GM23338 (cell line): ENCODE results near the gene CYP26C1. TPM values are rescaled to one million over a fixed set of nuclear protein-coding genes. Genes with fewer than 3 reads are reported as not detected.

Experiments
- ATAC-seq: fragments of 200-7000 bp; cut with Tn5 transposase; 3 replicates; pipeline ENCODE4 v1.9.1; 2020
- DNase-seq: peaks from one replicate; pipeline ENCODE4 v3.0.0-alpha.2; 2015; ENCODE audit warnings: low spot score
- H2AFZ ChIP-seq: fragments of 200-600 bp; sonication (generic); 2 replicates; pipeline ENCODE4 v1.8.0; 2016; ENCODE audit warnings: antibody characterized with exemption, mild to moderate bottlenecking, moderate library complexity
- H3F3A ChIP-seq: fragments of 200-600 bp; sonication (generic); replicated peaks from 2 replicates; pipeline ENCODE4 v1.8.0; 2017; ENCODE audit warnings: antibody characterized with exemption, mixed run types, low read depth
- H3K27ac ChIP-seq: fragments of 200-600 bp; sonication (generic); 2 replicates; pipeline ENCODE4 v1.6.1; 2016; ENCODE audit warnings: low read depth
- H3K27me3 ChIP-seq: fragments of 200-600 bp; sonication (generic); 2 replicates; pipeline ENCODE4 v1.8.0; 2016; ENCODE audit warnings: mild to moderate bottlenecking, mixed run types, moderate library complexity; ENCODE audit not compliant: insufficient read depth
- H3K36me3 ChIP-seq: fragments of 200-600 bp; sonication (generic); 2 replicates; pipeline ENCODE4 v1.8.0; 2016; ENCODE audit warnings: mild to moderate bottlenecking; ENCODE audit not compliant: insufficient read depth
- H3K4me1 ChIP-seq: fragments of 200-600 bp; sonication (generic); 2 replicates; pipeline ENCODE4 v1.8.0; 2016; ENCODE audit warnings: mild to moderate bottlenecking, moderate library complexity; ENCODE audit not compliant: insufficient read depth
- H3K4me2 ChIP-seq: fragments of 200-600 bp; sonication (generic); 2 replicates; pipeline ENCODE4 v1.7.1; 2017; ENCODE audit warnings: mixed run types
- H3K4me3 ChIP-seq: fragments of 200-600 bp; sonication (generic); 2 replicates; pipeline ENCODE4 v1.6.1; 2016; ENCODE audit warnings: mixed run types
- H3K79me2 ChIP-seq: fragments of 200-600 bp; sonication (generic); replicated peaks from 2 replicates; pipeline ENCODE4 v1.8.0; 2017; ENCODE audit warnings: mild to moderate bottlenecking; ENCODE audit not compliant: insufficient read depth
- H3K9me2 ChIP-seq: fragments of 200-600 bp; sonication (generic); 2 replicates; pipeline ENCODE4 v1.8.0; 2017; ENCODE audit not compliant: insufficient read depth
- H4K20me1 ChIP-seq: fragments of 200-600 bp; sonication (generic); replicated peaks from 2 replicates; pipeline ENCODE4 v1.8.0; 2017; ENCODE audit warnings: mild to moderate bottlenecking; ENCODE audit not compliant: insufficient read depth
- H3K27ac Mint-ChIP-seq: 2 replicates; pipeline ENCODE4 v1.8.0; 2020; ENCODE audit warnings: inconsistent platforms, mild to moderate bottlenecking, moderate library complexity, mixed read lengths
- H3K27me3 Mint-ChIP-seq: 3 replicates; pipeline ENCODE4 v1.8.0; 2022; ENCODE audit warnings: low read depth, mild to moderate bottlenecking, moderate library complexity, mixed read lengths, inconsistent platforms; ENCODE audit not compliant: insufficient read depth, poor library complexity
- H3K36me3 Mint-ChIP-seq: 3 replicates; pipeline ENCODE4 v1.8.0; 2021; ENCODE audit warnings: low read depth, mild to moderate bottlenecking, inconsistent platforms, moderate library complexity, mixed read lengths
- H3K4me1 Mint-ChIP-seq: 3 replicates; pipeline ENCODE4 v1.8.0; 2020; ENCODE audit warnings: mild to moderate bottlenecking, inconsistent platforms, mixed read lengths
- H3K4me3 Mint-ChIP-seq: 3 replicates; pipeline ENCODE4 v1.8.0; 2021; ENCODE audit warnings: moderate library complexity, mild to moderate bottlenecking, inconsistent platforms, mixed read lengths
- H3K9me3 Mint-ChIP-seq: 3 replicates; pipeline ENCODE4 v1.8.0; 2020; ENCODE audit warnings: moderate library complexity, mild to moderate bottlenecking, inconsistent platforms, mixed read lengths
- CTCF ChIP-seq, 2 experiments: fragments of 200-600 bp in 1 of 2; sonication (generic) in 1 of 2; conservative IDR thresholded peaks; 2 replicates each; pipeline versions ENCODE4 v1.5.1 to v1.6.1; 2016 to 2017; ENCODE audit warnings: antibody characterized with exemption in 2 of 2, low read depth in 2 of 2, mild to moderate bottlenecking in 2 of 2, moderate library complexity in 1 of 2
- JUNB ChIP-seq: IDR thresholded peaks from one replicate; pipeline ENCODE4 v1.6.1; 2016; ENCODE audit warnings: antibody characterized with exemption; ENCODE audit not compliant: unreplicated experiment
- REST ChIP-seq: IDR thresholded peaks from one replicate; pipeline ENCODE4 v1.6.1; 2018; ENCODE audit warnings: antibody characterized with exemption; ENCODE audit not compliant: unreplicated experiment
- STAT1 ChIP-seq: IDR thresholded peaks from one replicate; pipeline ENCODE4 v1.6.1; 2016; ENCODE audit warnings: antibody characterized with exemption; ENCODE audit not compliant: unreplicated experiment
- ZNF114 ChIP-seq: fragments of 250-450 bp; sonication (Bioruptor Pico); IDR thresholded peaks from 2 replicates; pipeline ENCODE4 v1.5.0; 2020; ENCODE audit warnings: mild to moderate bottlenecking, moderate library complexity
- ZNF331 ChIP-seq: fragments of 250-450 bp; sonication (Bioruptor Pico); IDR thresholded peaks from 2 replicates; pipeline ENCODE4 v1.5.0; 2020; ENCODE audit warnings: low read depth, mild to moderate bottlenecking, moderate library complexity
- ZNF462 ChIP-seq: fragments of 250-450 bp; sonication (Bioruptor Pico); IDR thresholded peaks from 2 replicates; pipeline ENCODE4 v1.5.0; 2020; ENCODE audit warnings: mild to moderate bottlenecking, moderate library complexity
- polyA plus RNA-seq: library from polyadenylated mRNA; unstranded; fragments of >200 nt; fragmentation: Nextera tagmentation; extraction: Ambion mirVana; gene quantifications from 2 replicates; pipeline ENCODE4 v1.2.1, GENCODE V29; 2016
- total RNA-seq: library from RNA; depleted of rRNA; stranded (reverse); fragments of >200 nt; shearing (Covaris generic); gene quantifications from 2 replicates; pipeline ENCODE4 v1.2.3, GENCODE V29; 2014

Gene CYP26C1
- total and polyA plus RNA-seq, 2 experiments from 2014 or later = 0.24 TPM; not detected in 1

- H3K4me1 Mint-ChIP-seq = peaks cover 27% of the 10 kb centered on the region
- no peak overlapping the region for H3K27ac Mint-ChIP-seq
- H3K9me2 ChIP-seq = no peaks in the 10 kb centered on the region
- no peak for ATAC-seq
- no peaks in the 10 kb centered on the region for H4K20me1 ChIP-seq
- no peak overlapping the region for H3K4me2 ChIP-seq
- no peaks in the 10 kb centered on the region for H3F3A ChIP-seq
- H3K27me3 Mint-ChIP-seq = no peaks in the 10 kb centered on the region
- H3K4me3 ChIP-seq = no peak overlapping the region
- H3K36me3 Mint-ChIP-seq = peaks cover 6% of the 10 kb centered on the region; the same call in 2 of the 3 replicates
- H3K79me2 ChIP-seq = no peaks in the 10 kb centered on the region
- DNase-seq = no peak
- H3K27me3 ChIP-seq = no peaks in the 10 kb centered on the region
- no peak overlapping the region for H3K27ac ChIP-seq
- no peak for TF ChIP-seq CTCF (conservative IDR thresholded peaks at IDR 0.05; ENCODE audit: low read depth in 2 of 2)
- TF ChIP-seq JUNB = no peak
- TF ChIP-seq STAT1 = no peak
- no peak for TF ChIP-seq ZNF331
- TF ChIP-seq ZNF114 (CRISPR knock-in tag) = no peak
- TF ChIP-seq REST = no peak
- peaks cover 25% of the 10 kb centered on the region for H3K4me1 ChIP-seq
- H2AFZ ChIP-seq = no peak overlapping the region
- H3K4me3 Mint-ChIP-seq = no peak overlapping the region
- no peaks in the 10 kb centered on the region for H3K9me3 Mint-ChIP-seq
- no peaks in the 10 kb centered on the region for H3K36me3 ChIP-seq
These were observed 31.7 kb upstream of the CYP26C1 start for GRCh38 chr10:93028883-93029282.

- Histone ChIP-seq H2AFZ (no peak overlapping the region), H3K27me3 (no peaks in the 10 kb centered on the region), H3K4me2 (peak overlapping the region; percentile 10; the same call in 1 of the 2 replicates), H3K79me2 (no peaks in the 10 kb centered on the region), H3K9me2 (no peaks in the 10 kb centered on the region), H3K36me3 (no peaks in the 10 kb centered on the region), H3F3A (no peaks in the 10 kb centered on the region), H3K4me3 (no peak overlapping the region), H3K27ac (peak overlapping the region; percentile 12; the same call in 1 of the 2 replicates), H3K4me1 (peaks cover 25% of the 10 kb centered on the region), H4K20me1 (no peaks in the 10 kb centered on the region)
- H3K36me3 Mint-ChIP-seq = peaks cover 6% of the 10 kb centered on the region; the same call in 2 of the 3 replicates
- peak; percentile 62 for ATAC-seq
- no peaks in the 10 kb centered on the region for H3K9me3 Mint-ChIP-seq
- no peaks in the 10 kb centered on the region for H3K27me3 Mint-ChIP-seq
- no peak overlapping the region for H3K4me3 Mint-ChIP-seq
- peaks cover 27% of the 10 kb centered on the region for H3K4me1 Mint-ChIP-seq
- DNase-seq = peak; percentile 40
- H3K27ac Mint-ChIP-seq = peak overlapping the region; percentile 77
- TF ChIP-seq ZNF331 = no peak
- TF ChIP-seq CTCF (conservative IDR thresholded peaks at IDR 0.05; ENCODE audit: low read depth in 2 of 2) = no peak
- TF ChIP-seq ZNF462 (CRISPR knock-in tag) = no peak
- no peak for TF ChIP-seq STAT1
These were observed 30.2 kb upstream of the CYP26C1 start for GRCh38 chr10:93030409-93030808.
